Raji (cell line): ENCODE data around the gene EIF4B.

ENCODE experiments used
- POLR2A ChIP-seq: IDR thresholded peaks from 2 replicates; pipeline ENCODE4 v1.6.1; 2011; ENCODE audit warnings: low read depth, low read length, control low read depth; ENCODE audit not compliant: insufficient read depth

EIF4B gene

GRCh38 chr12:52984136-52984535, 22.1 kb upstream of the EIF4B start:
- TF ChIP-seq POLR2A = no peak

GRCh38 chr12:52988898-52989297, 17.4 kb upstream of the EIF4B start:
- TF ChIP-seq POLR2A = no peak

GRCh38 chr12:52990206-52990605, 16.1 kb upstream of the EIF4B start:
- no peak for TF ChIP-seq POLR2A

- no peak for TF ChIP-seq POLR2A
These were observed 13.3 kb upstream of the EIF4B start for GRCh38 chr12:52992699-52993557.

GRCh38 chr12:52993558-52993869, 12.7 kb upstream of the EIF4B start:
- TF ChIP-seq POLR2A = no peak

- TF ChIP-seq POLR2A = no peak
These were observed 2.1 kb upstream of the EIF4B start for GRCh38 chr12:53004178-53004577.

GRCh38 chr12:53004582-53004981, 1.7 kb upstream of the EIF4B start:
- no peak for TF ChIP-seq POLR2A

GRCh38 chr12:53005215-53005985, 856 bp upstream of the EIF4B start:
- no peak for TF ChIP-seq POLR2A

GRCh38 chr12:53006810-53007309, 604 bp downstream of the EIF4B start:
- peak; percentile 69 for TF ChIP-seq POLR2A

- no peak for TF ChIP-seq POLR2A
These were observed 1.1 kb downstream of the EIF4B start for GRCh38 chr12:53007343-53007742.

GRCh38 chr12:53010955-53011354, 4.7 kb downstream of the EIF4B start:
- TF ChIP-seq POLR2A = no peak

GRCh38 chr12:53011889-53012288, 5.6 kb downstream of the EIF4B start:
- no peak for TF ChIP-seq POLR2A

- TF ChIP-seq POLR2A = no peak
These were observed 6.7 kb downstream of the EIF4B start for GRCh38 chr12:53012928-53013327.

- TF ChIP-seq POLR2A = no peak
These were observed 8.5 kb downstream of the EIF4B start for GRCh38 chr12:53014709-53015108.

- TF ChIP-seq POLR2A = no peak
These were observed 19.0 kb downstream of the EIF4B start for GRCh38 chr12:53025250-53025649.

GRCh38 chr12:53031616-53032015, 25.4 kb downstream of the EIF4B start:
- TF ChIP-seq POLR2A = no peak
